Fibroblast of skin of back (primary cell): ENCODE measurements around the gene C9orf50. TPM values are rescaled to one million over a fixed set of nuclear protein-coding genes. Genes with fewer than 3 reads are reported as not detected.
"Not testable (repeated sequence)": the region's sequence is repeated elsewhere in the genome, so short reads cannot be mapped to it uniquely, and the experiment has no call there.

Experiments
- DNase-seq: peaks from one replicate; pipeline ENCODE4 v3.0.0-alpha.2; 2013
- polyA plus RNA-seq, 2 experiments: library from polyadenylated mRNA; unstranded; fragments of 120-200 nt; gene quantifications; one replicate each; pipeline ENCODE4 v1.2.1, GENCODE V29; 2013; ENCODE audit not compliant: insufficient read length in 2 of 2

The C9orf50 gene, protein sequence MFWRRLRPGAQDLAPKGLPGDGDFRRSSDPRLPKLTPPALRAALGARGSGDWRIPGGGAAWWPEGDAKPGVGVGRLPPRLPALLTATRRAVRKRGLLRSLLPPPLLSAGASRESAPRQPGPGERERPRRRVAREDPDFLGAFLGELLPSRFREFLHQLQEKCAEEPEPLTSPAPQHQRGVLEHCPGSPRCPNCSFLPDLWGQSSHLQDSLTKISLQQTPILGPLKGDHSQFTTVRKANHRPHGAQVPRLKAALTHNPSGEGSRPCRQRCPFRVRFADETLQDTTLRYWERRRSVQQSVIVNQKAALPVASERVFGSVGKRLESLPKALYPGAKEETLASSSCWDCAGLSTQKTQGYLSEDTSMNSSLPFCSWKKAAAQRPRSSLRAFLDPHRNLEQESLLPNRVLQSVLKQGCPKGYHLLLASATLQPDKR
- polyA plus RNA-seq (2013, experiment 1 of 2; ENCODE audit: insufficient read length), result 0.36 TPM
- polyA plus RNA-seq (2013, experiment 2 of 2; ENCODE audit: insufficient read length), result 0.22 TPM

DNA sequence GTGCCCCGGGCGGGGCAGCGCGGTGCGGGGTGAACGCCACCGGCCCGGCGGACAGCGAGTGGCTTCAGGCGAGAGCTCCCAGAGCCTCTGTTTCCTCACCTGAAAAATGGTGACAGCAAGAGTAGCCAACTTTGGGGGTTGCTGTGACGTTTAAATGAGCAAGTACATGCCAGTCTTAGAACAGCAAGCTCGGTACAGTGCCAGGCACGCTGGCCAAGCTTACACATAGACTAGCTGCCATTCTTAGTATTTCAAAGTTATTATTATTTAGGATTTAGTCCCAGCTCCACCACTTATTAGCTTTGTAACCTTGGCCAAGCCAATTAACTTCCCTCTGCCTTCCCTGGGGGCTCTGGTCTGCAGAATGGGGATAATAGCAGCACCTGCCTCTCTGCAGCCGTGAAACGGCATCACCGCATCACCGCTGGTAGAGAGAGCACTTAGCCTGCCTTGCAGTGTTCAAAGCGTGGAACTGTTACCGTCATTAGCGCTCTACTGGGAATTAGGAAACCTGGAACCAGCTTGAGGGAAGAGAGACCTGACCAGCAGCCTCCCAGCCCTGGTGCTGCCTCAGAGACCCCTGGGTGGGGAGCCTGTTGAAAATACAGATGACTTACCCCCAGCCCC lies at the start of gene C9orf50:
Gene C9orf50, minus strand, starts transcription at position 433 of the 627 bp plus-strand sequence. CDS start 527 bp downstream, outside the sequence.
- no peak for DNase-seq

DNA sequence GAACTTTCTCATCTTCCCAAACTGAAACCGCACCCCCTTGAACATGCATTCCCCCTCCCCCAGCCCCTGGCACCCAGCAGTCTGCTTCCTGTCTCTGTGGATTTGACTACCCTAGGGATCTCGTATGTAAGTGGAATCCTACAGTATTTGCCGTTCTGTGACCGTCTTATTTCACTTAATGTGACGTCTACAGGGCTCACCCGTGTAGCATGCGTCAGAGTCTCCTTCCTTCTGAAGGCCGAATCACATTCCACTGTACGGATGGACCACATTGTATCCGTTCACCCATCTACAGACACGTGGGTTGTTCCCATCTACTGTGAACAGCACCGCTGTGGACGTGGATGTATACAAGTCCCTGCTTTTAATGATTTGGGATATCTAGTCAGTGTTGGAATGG lies 49.0 kb upstream of the C9orf50 start:
- peak; percentile 65 for DNase-seq

DNA sequence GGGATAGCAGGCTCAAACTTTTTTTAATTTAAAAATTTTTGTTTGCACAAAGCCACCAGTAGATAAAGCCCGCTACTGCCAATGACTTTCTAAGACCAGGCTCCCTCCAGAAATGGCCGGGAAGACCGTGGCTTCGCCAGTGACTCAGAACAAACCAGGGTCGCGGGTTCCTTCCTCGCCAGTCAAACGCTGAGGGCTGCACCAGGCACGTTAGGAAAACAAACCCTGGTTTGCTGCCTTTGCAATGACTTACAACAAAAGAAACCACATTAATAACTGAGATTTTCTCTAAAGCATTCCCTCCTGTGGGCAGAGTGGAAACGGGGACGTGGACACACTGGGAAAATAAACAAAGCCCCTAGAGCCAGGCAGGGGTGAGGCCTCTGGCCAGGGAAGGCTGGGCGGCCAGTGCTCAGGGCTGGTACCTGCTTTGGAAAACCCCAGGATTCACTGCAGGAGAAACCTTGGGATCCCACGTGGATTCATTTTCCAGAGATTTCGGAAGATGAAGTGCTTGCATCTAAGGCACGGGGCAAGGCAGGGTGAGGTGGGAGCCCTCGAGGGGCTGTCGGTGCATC lies 48.3 kb upstream of the C9orf50 start:
- peak; percentile 95 for DNase-seq

DNA sequence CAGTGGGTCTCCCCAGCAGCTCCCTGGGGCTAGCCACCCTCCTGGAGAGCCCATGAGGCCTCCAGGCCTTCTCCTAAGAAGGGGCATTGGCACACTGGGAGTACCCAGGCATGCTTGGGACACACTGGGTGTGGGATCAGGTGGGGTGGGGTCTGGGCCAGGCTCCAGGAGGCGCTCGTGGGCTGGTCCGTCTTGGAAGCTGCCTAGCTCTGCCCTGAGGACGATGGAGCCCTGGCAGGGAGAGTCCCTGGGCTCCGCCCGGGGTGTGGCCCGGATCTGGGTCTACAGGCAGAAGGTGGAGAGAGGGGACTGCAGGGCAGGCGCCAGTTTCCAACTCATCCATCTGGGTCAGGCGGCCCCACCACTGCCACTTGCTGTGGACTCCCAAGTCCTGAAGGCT lies 46.9 kb upstream of the C9orf50 start:
- DNase-seq, result no peak

DNA sequence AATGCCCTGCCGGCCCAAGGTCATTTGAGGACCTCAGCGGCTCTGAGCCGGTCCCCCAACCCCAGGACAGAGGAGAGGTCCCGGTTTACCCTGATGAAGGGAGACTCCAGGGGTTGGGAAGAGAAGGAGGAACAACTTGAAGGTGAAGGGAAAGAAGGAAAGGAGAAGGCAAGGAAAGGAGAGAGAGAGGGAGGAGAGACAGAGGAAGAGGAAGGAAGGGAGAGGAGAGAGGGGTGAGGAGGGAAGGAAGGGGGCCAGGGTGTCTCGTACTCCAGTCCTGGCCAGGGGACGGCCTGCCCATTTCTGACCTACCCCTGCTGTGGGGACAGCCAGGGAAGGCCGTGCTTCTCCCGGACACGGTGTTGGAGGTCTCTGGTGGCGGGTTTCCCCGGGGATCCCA lies 46.5 kb upstream of the C9orf50 start:
- no peak for DNase-seq

DNA sequence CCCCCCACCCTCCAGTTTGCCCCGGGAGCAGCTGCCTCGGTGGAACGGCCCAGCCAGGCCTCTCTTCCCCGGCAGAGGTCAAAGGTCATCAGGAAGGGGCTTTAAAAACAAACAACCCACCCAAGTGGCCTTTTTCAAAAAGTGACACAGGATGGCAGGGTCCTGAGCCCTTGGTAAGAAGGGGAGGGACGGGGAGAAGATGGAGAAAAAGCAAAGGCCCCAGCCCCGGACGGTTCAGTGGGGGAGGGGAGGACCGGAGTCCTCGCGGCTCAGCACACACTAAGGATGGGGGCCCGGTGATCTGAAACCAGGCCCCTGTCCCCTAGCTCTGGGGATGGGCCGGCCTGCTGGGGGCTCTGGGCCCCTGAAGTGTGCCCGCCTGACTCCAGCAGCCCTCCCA lies 45.7 kb upstream of the C9orf50 start:
- no peak for DNase-seq

DNA sequence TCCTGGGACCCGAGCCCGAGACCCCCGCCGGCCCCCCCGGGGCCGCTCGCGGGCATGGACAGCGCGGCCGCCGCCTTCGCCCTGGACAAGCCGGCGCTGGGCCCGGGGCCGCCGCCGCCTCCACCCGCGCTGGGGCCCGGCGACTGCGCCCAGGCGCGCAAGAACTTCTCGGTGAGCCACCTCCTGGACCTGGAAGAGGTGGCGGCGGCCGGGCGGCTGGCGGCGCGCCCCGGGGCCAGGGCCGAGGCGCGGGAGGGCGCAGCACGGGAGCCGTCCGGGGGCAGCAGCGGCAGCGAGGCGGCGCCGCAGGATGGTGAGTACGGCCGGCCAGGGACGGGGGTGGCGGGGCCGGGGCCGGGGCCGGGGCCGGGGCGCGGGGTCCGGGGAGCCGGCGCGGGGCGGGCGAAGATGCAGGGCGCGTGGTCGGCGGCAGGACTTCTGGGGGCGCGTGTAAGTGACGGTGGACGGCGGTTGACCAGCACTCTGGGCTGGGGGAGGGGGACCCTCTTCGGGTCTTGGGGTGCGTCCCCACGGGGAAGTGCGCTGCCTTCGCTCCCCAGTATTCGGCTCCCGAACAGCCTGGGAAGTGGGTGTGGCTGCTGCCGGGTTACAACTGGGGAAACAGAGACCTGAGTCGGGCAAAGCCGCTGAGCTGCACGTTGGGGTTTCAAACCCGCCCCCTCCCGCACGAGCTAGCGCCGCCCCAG lies 45.1 kb upstream of the C9orf50 start:
- DNase-seq, result no peak

DNA sequence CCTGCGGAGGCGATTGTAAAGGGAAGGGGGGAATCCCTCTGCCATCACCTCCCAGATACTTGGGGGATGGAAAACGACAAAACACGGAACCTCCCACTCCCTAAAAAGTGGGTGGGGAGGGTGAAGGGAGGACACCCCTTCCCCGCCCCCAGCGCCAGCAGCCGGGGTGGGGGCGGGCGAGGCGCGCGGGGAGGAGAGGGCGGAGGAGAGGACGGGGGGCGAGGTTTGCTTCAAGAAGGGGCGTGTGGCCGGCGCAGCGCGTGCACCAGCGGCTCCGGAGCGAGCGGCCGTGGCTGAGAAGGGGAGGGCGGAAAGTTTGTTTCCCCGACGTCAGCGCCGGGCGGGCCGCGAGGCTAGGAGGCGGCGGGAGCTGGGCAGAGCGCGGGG lies 44.5 kb upstream of the C9orf50 start, which contains the start of gene PRRX2:
Gene PRRX2, plus strand, starts transcription at position 259 of the 387 bp plus-strand sequence. CDS start 221 bp downstream, outside the sequence.
- peak; percentile 84 for DNase-seq

DNA sequence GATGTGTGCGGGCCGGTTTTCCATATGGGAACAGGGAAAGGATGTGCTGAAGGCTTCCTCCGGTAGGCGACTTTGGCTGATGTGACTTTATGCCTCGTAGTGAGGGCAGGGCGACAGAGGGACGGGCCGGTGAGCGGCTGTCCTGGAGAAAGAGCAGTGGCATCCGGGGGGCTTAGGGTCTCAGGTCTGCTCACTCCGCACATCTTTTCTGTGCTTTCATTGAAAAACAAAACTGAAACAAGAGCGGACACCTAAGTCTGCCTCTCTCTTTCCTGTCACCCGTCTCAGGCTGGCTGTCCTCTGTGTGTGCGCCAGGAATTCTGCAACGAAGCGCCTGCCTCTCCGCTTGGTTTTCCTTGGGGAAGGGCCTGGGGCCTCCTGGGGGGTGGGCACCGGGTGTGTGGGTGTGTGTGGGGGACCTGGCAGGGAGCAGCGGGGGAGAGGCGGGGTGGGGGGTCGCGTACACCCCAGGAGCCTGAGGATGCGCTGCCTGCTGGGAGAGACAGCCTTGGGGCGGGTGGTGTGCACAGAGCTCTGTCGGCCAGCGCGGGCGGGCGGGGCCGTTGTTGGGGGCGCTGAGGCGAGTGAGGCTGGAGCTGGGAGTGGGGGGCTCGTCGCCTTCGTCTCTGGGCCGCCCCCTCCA lies 44.0 kb upstream of the C9orf50 start:
- peak; percentile 49 for DNase-seq

DNA sequence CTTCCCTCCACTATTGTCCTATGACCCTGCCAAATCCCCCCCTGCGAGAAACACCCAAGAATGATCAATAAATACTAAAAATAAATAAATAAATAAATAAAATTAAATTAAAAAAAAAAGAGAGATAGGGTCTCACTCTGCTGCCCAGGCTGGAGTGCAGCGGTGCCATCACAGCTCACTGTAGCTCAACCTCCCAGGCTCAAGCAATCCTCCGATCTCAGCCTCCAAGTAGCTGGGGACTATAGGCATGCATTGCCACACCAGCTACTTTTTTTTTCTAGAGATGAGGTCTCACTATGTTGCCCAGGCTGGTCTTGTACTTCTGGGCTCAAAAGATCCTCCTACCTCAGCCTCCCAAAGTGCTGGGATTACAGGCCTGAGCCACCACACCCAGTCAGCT lies 41.3 kb upstream of the C9orf50 start:
- not testable (repeated sequence) for DNase-seq

DNA sequence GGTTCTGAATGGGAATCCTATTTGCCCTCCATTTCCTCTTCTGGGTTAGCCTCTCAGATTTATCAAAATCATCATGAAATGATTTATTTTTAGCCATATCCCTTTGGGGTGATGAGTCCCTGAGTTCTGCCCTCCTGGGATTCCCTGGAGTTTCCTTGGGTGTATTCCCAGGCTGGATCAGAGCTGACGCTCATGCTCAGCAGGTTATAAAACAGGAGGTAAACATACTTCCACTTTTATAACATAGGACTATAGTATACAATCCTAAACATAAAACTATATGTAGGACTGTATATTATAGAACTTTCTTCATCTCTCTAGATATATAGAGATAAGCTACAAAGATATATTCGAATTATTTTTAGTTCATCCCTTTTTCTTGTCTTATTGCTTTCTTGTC lies 40.1 kb upstream of the C9orf50 start:
- no peak for DNase-seq

DNA sequence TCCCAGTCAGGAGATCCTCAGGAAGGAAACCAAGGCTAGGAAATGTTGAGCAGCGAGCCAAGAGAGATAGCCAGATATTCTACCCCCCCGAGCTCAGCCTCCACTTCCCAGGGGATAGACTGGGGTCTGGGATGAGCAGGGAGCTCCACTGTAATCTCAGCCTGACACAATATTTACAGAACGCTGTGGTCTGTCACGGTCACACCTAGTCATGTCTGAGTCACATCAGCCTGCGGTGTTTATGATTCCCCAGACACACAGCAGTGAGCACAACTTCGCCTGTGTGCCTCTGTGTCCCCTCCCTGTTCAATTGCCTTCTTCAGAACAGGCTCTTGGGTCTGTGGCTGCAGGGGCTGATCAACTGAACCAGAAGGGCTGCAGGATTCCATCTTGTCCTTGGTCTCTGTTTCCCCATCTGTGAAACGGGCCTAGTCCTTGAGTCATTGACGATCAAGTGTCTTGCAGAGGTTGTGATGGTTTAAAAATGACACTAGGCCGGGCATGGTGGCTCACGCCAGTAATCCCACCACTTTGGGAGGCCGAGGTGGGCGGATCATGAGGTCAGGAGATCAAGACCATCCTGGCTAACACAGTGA lies 36.0 kb upstream of the C9orf50 start:
- DNase-seq, result peak; percentile 96

DNA sequence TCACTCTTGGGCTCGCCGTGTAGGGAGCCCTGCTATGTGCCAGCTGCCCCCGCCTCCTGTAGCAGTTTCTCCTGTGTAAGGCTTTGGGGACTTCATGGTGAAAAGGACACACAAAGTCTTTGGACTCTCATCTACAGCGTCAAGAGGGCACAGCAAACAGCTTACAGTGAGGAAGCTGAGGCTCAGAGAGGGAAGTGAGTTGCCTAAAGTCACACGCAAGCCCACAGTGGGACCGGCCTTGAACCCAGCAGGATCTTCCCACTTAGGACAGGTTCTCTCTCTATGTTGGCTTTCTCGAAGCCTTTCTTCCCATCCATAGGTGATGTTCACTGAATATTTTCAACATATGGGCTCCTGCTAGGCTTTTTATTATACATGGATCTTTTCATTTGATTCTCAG lies 34.8 kb upstream of the C9orf50 start:
- no peak for DNase-seq

DNA sequence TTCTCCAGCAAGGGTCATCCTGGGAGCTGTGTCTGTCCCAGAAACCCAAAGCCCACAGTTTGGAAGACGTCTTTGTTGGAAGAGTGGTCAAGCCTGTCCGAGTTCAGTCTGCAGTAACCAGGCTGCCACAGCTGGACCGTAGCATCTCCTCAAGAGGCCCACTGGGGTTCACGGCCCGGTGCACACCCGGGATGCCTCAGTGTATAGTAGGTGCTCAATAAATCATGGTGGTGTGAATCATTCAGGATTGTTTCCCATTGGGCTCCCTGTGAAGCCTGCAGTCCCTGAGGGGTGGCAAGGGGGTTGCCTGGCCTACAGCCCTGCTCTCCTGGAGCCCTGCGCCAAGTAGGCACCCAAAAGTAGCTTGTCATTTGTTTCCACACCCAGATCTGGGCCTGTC lies 34.3 kb upstream of the C9orf50 start:
- no peak for DNase-seq

DNA sequence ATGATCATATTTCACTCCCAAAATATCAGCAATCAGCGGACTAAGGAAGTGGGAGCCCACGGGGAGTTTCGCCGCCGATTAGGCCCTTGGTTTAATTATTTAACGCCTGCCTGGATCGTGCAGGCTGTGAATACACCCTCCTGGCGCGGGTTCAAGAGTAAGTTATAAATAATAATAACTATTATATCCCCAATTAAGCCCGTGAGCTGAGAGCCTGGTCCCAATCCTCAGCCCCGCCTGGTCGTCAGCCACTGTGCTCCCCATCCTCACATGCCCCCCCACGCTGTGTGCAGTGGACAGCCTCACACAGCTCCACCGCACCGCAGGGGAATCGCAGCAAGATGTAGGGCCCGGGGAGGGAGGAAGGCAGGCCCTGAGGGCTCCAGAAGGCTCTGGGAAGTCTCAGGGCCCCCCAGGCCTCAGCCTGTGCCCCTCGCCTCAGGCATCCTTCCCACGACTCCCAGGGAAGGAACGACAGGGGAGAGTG lies 33.7 kb upstream of the C9orf50 start:
- DNase-seq, result no peak

DNA sequence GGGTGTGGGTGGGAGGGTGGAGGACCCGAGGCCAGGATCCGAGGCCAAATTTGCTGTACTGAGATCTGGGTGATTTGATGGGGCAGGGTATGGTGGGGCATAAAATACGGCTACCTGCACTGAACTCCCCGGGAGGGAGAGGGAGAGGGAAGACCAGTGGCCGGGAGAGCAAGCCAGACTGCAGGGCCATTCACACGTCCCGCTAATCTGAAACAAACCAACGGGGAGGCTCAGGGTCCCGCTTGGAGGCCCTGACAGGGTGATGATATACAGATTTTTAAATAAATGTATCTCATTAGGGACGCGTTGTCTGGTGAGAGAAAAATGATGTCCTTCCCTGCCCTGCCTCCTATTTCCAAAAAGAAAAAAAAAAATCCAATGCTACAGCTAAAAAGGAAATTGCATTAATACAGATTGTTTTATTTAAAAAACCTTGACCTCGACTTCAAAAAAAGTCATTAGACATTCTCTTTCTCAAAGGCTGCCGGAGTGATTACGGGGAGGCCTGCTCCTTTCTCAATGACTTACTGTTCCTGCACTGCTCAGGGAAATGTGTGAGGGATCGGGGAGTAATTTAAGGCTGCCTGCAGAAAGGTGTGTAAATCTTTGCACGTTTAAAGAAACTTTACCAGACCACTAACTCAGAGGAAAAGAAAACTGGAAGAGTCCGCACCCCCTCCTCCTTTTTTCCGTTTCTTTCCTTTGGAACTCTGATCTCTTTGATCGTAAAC lies 33.1 kb upstream of the C9orf50 start:
- DNase-seq, result no peak

DNA sequence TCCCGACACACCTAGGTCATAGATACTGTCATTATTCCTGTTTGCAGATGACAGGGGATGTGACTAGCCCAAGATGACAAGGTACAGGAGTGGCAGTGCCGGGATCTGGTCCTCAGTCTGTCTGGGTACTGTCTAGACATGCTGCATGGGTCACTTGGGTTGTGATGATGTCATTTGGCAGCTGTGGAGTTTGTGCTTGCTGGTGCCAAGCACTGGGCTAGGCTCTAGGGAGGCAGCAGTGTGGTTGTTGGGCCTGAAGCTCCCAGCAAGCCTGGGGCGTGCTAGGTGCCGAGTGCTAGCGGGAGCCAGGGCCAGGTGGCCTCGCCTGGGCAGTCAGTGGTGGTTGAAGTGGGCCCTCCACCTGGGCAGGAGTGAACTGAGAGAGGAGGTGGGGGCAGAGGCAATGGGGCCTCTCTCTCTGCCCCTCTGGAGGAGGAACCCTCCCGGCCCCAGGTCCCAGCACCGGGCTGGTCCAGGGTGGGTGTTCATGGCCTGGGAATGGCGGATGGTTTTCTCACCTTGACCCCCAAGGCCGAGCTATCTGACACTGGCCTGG lies 29.9 kb upstream of the C9orf50 start:
- peak; percentile 58 for DNase-seq

DNA sequence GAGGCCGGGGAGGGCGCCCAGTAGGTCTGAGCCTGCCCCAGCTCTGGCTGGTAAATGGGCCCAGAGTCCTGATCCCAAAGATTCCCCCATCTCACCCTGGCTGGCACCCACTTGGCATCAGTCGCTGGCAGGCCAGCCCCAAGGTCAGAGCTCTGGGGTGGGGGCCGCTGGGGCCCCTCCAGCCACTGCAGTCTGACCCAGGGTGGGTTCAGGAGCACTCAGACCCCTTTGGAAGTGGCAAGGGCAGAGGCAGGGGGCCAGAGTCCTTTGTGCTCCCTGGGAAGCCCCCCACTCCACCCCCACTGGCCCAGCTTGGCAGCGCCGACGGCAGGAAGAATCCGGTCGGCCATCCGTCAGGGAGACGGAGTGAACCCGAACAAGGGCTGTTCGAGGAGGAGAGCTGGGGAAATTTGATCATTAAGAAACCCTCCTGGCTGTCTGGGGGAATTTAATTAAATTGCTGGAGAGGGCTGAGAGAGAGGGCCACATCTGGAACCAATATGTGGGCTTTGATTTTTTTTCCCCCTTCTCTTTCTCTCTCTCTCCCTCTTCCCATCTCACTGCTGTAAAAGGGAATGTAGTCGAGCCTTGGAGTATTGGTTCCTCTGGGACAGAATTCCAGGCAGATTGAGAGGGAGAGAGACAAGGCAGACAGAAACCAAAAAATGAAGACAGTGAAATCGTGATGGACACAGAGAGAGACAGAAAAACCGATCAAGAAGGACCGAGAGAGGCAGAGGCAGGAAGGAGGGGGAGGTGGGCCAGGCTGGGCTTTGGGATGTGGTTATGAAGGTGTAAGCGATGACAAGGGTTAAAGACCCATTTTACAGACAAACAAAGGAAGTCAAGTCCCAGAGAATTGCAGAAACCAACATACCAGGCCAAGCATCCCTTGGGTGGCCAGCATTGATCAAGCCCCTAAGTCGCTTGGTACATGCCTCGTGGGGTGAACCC lies 29.1 kb upstream of the C9orf50 start:
- peak; percentile 69 for DNase-seq

DNA sequence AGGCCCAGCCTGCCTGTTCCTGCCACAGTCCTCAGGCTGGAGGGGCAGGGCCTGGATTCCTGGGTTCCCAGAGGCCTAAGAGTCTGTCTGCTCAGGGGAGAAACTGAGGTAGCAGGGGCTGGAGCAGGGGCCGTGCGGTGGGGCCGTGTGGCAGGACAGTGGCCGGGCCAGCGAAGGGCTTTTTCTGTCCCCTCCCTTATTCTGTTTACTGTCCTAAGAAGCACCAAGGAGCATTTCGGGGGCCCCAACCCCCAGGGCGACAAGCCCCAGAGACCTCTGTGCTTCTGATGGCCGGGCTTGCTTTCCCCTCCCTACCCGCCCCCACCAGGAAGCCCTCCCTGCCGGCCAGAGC lies 27.8 kb upstream of the C9orf50 start:
- DNase-seq, result no peak
